ENCODE measurements around the gene AKAP8L.
"Not testable (repeated sequence)": the region's sequence is repeated elsewhere in the genome, so short reads cannot be mapped to it uniquely, and the experiment has no call there.

Gene AKAP8L

DNA sequence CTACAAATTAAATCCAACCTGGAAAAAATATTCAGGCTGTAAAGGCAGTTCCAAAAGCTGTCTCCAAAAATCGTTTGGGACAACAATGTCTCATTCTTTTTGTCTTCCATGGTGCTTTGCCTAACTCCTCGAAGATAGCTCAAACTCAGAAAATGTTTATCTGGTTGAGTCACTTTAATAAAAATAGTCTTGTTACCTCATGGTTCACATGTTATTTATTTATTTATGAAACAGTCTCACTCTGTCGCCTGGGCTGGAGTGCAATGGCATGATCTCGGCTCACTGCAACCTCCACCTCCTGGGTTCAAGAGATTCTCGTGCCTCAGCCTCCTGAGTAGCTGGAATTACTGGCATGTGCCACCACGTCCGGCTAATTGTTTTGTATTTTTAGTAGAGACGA lies 81.6 kb downstream of the AKAP8L start:
- no peak for DNase-seq

DNA sequence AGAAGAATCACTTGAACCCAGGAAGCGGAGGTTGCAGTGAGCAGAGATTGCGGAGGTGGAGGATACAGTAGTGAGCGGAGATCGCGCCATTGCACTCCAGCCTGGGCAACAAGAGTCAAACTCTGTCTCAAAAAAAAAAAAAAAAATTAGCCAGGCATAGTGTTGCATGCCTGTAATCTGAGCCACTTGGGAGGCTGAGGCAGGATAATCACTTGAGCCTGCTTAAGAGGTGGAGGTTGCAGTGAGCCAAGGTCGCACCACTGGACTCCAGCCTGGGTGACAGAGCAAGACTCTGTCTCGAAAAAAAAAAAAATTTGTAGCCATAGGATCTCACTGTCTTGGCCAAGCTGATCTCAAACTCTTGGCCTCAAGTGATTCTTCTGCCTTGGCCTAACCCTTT lies 82.8 kb downstream of the AKAP8L start:
- DNase-seq = not testable (repeated sequence)

DNA sequence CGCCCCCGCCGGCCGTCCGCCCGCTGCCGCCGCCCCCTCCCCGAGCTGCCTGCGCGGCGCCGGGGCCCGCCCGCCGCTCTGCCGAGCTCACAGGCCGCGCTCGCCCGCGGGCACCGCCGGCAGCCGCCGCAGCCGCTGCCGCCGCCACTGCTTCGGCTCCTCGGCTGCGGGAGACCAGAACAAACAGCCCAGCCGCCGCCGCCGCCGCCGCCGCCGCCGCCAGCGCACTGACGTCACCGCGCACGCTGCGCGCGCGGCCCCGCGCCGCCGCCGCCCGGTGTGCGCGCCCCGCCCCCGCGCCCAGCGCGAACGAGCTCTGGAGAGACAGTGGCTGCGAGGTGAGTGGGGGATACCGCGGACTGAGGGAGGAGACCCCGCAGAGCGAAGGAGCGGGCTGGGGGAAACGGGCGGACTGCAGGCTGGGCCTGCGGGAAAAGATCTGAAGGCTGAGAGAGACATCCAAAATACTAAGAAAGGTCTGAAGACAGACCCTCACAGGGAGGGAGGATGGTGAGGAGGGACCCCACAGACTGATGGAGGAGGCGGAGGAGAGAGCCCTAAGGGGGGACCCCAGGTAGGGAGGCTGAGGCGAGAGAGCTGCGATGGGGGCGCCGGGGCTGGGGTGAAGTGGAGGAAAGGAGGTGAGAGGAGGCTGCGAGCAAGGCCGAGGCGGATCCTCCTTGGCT lies 86.3 kb downstream of the AKAP8L start, which contains the start of gene BRD4:
Gene BRD4 (minus strand): TSS at position 229 of the 686 bp plus-strand sequence. CDS start 59,440 bp downstream, outside the sequence.
- peak; percentile 28 for DNase-seq

DNA sequence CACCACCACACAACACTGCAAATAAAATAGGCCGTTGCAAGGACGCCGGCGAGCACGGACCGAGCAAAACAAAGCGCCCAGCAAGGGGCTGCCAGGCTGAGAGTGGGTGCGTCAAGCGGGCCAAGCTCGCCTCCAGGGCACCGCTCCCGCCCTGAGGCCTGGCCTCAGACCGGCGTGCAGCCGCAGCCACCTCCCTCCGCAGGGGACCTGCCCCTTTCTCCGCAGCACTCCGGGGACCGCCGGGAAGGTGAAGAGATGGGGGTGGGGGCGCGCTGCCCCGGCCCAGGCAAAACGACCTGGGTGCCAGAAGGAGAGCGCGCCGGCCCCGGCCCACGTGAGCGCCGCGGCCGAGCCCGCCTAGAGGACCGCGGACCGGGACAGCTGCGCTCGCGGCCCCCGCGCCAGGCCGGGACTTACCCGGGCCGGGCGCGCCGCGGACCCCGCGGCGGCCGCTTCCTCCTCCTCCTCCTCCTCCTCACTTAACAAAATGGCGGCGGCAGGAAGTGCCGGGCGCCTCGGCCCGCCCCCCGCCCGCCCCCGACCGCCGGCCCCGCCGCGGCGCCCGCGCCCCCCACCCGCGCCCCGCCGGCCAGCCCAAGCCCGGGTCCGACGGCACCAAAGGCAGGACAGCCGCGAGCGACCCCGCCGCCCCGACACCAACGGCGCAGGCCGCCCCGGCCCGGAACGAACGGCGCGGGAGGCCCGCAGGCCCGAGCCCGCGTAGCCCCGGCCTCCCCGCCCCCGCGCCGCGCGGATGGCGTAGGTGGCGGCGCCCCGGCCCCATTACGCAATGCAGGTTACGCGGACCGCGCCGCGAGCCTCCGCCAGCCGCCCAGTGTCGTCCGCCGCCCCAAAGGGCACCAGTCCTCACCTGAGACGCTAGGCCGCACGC lies 87.1 kb downstream of the AKAP8L start:
- peak; percentile 28 for DNase-seq

DNA sequence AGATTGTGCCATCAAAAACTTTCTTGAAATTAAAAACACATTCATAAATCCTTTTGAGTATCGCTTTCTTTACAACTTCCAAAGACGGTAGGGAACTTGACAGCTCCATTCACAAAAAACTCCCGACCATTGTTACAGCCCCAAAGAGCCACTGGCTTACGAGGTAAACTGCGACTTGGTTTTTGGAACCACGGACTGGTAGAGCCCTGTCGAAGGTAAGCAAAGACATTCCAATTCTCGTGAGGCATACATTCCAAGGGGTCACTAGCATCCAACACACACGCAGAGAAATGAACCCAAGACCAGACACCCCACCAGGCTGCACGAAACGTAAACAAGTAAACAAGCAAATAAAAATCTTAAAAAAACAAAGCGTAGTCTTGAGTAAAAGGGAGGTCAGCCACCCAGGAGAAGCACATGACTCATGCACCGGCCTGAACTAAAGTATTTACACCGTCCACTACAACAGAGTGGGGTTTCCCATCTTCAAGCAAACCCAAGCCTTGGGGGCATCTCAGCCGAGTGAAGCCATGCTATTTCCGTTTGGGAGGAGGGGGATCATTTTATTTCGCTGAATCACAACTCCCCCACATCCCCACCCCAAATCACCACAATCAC lies 87.9 kb downstream of the AKAP8L start:
- DNase-seq = no peak
